SK-N-SH treated with all-trans-retinoic acid at 6 μM for 48 hours (cell line): ENCODE measurements around the gene HCFC1.

Experiments
- ATAC-seq: fragments of 200-7000 bp; cut with Tn5 transposase; 3 replicates; pipeline ENCODE4 v1.9.1; 2020; ENCODE audit warnings: mild to moderate bottlenecking, moderate library complexity
- ARNTL ChIP-seq: fragments of 450-650 bp; formaldehyde crosslinking; IDR thresholded peaks from 2 replicates; pipeline ENCODE4 v1.5.0; 2020; ENCODE audit warnings: low read depth, mild to moderate bottlenecking, moderate library complexity, borderline replicate concordance
- BACH2 ChIP-seq: fragments of 250-450 bp; sonication (Bioruptor Pico); IDR thresholded peaks from 2 replicates; pipeline ENCODE4 v1.9.0; 2021; ENCODE audit warnings: mild to moderate bottlenecking, borderline replicate concordance
- CSDC2 ChIP-seq: fragments of 250-450 bp; sonication (Bioruptor Pico); IDR thresholded peaks from 2 replicates; pipeline ENCODE4 v1.5.0; 2020; ENCODE audit warnings: mild to moderate bottlenecking, moderate library complexity
- ESRRG ChIP-seq: fragments of 250-450 bp; sonication (Bioruptor Pico); IDR thresholded peaks from 2 replicates; pipeline ENCODE4 v1.6.1; 2021; ENCODE audit warnings: mild to moderate bottlenecking
- GLIS3 ChIP-seq: fragments of 250-450 bp; sonication (Bioruptor Pico); IDR thresholded peaks from 2 replicates; pipeline ENCODE4 v1.5.0; 2020; ENCODE audit warnings: mild to moderate bottlenecking, moderate library complexity
- ISL1 ChIP-seq: fragments of 250-450 bp; sonication (Bioruptor Pico); IDR thresholded peaks from 2 replicates; pipeline ENCODE4 v2.1.2; 2022; ENCODE audit warnings: mild to moderate bottlenecking, moderate library complexity
- OSR1 ChIP-seq: fragments of 250-450 bp; sonication (Bioruptor Pico); IDR thresholded peaks from 2 replicates; pipeline ENCODE4 v1.8.0; 2022; ENCODE audit warnings: moderate library complexity, mild to moderate bottlenecking, inconsistent platforms
- PPARA ChIP-seq: fragments of 250-450 bp; sonication (Bioruptor Pico); IDR thresholded peaks from 2 replicates; pipeline ENCODE4 v1.5.0; 2020; ENCODE audit warnings: mild to moderate bottlenecking, borderline replicate concordance
- RARB ChIP-seq: fragments of 250-450 bp; sonication (Bioruptor Pico); IDR thresholded peaks from 2 replicates; pipeline ENCODE4 v1.8.0; 2021; ENCODE audit warnings: mild to moderate bottlenecking, moderate library complexity
- SNAI2 ChIP-seq: fragments of 250-450 bp; sonication (Bioruptor Pico); IDR thresholded peaks from 2 replicates; pipeline ENCODE4 v1.5.0; 2020; ENCODE audit warnings: mild to moderate bottlenecking, moderate library complexity
- TCF4 ChIP-seq: fragments of 250-450 bp; sonication (Bioruptor Pico); IDR thresholded peaks from 2 replicates; pipeline ENCODE4 v1.8.0; 2021; ENCODE audit warnings: mild to moderate bottlenecking, moderate library complexity, borderline replicate concordance
- TOX ChIP-seq: fragments of 250-450 bp; sonication (Bioruptor Pico); IDR thresholded peaks from 2 replicates; pipeline ENCODE4 v1.8.0; 2021; ENCODE audit warnings: mild to moderate bottlenecking, moderate library complexity, borderline replicate concordance
- ZC3H10 ChIP-seq: fragments of 250-450 bp; sonication (Bioruptor Pico); IDR thresholded peaks from 2 replicates; pipeline ENCODE4 v1.5.1; 2021; ENCODE audit warnings: mild to moderate bottlenecking, moderate library complexity
- ZFP3 ChIP-seq: fragments of 250-450 bp; sonication (Bioruptor Pico); IDR thresholded peaks from 2 replicates; pipeline ENCODE4 v1.5.0; 2020; ENCODE audit warnings: mild to moderate bottlenecking, moderate library complexity
- ZFP30 ChIP-seq: fragments of 450-650 bp; formaldehyde crosslinking; IDR thresholded peaks from 2 replicates; pipeline ENCODE4 v1.5.0; 2022; ENCODE audit warnings: mild to moderate bottlenecking, moderate library complexity
- ZNF565 ChIP-seq: fragments of 450-650 bp; formaldehyde crosslinking; conservative IDR thresholded peaks from 2 replicates; pipeline ENCODE4 v1.5.0; 2020; ENCODE audit warnings: low read depth, mild to moderate bottlenecking, moderate library complexity
- ZNF70 ChIP-seq: fragments of 450-650 bp; formaldehyde crosslinking; IDR thresholded peaks from 2 replicates; pipeline ENCODE4 v1.5.0; 2020; ENCODE audit warnings: mild to moderate bottlenecking, moderate library complexity
- ZNF8 ChIP-seq: fragments of 450-650 bp; formaldehyde crosslinking; IDR thresholded peaks from 2 replicates; pipeline ENCODE4 v1.5.0; 2020; ENCODE audit warnings: mild to moderate bottlenecking, moderate library complexity
- TF ChIP-seq, protein P1 (sequence below): fragments of 250-450 bp; sonication (Bioruptor Pico); IDR thresholded peaks from 2 replicates; pipeline ENCODE4 v1.5.1; 2020; ENCODE audit warnings: low read depth, mild to moderate bottlenecking, moderate library complexity
- TF ChIP-seq, protein P2 (sequence below): fragments of 250-450 bp; sonication (Bioruptor Pico); IDR thresholded peaks from 2 replicates; pipeline ENCODE4 v1.8.0; 2021; ENCODE audit warnings: low read depth, mild to moderate bottlenecking, moderate library complexity, borderline replicate concordance
- TF ChIP-seq, protein P3 (sequence below): fragments of 250-450 bp; sonication (Bioruptor Pico); IDR thresholded peaks from 2 replicates; pipeline ENCODE4 v1.5.1; 2021; ENCODE audit warnings: mild to moderate bottlenecking, moderate library complexity
- TF ChIP-seq, protein P4 (sequence below): fragments of 250-450 bp; sonication (Bioruptor Pico); IDR thresholded peaks from 2 replicates; pipeline ENCODE4 v1.8.0; 2020; ENCODE audit warnings: mild to moderate bottlenecking, moderate library complexity, borderline replicate concordance

HCFC1 gene

DNA sequence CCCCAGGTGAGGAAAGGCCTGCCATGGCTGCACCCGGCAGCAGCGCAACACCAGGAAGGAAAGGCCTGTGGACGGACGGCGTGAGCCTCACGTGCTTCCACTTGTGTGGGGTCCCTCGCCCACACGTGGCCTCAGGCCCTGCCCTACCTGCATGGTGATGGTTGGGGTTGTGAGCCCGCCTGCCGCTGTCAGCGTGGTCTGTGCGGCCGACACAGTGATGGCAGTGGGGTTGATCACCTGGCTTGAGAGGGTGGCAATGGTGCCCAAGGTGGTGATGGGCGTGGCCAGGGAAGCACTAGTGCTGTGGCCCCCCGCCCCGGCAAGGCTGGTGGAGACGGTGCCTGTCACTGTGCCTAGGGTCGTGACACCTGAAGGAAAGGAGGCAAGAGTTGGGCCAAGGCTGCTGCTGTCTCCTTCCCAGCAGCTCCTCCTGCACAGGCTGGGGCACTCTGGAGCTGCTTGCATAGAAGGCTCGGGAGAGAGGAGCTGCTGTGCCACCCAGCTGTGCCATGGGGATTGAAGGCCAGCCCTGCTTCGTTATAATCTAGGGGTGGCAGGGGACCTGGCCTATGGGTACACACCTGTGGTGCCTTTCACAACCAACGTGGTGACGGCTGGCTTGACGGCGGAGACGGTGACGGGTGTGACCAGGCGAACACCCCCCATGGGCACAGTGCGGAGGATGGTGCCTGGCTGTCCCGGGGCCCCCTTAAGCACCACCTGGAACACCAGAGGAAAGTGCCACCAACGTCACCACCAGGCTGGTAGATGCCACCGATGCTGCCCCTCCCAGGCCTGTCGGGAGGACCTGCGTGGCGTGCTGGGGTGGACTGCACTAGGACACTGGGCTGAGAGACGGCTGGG is 15.3 kb downstream of the HCFC1 start:
- no peak for TF ChIP-seq CSDC2 (CRISPR knock-in tag)
- TF ChIP-seq RARB (CRISPR knock-in tag): no peak
- TF ChIP-seq ZFP30 (CRISPR knock-in tag): no peak
- no peak for TF ChIP-seq ZC3H10
- no peak for TF ChIP-seq OSR1 (CRISPR knock-in tag)
- no peak for TF ChIP-seq ZNF70 (CRISPR knock-in tag)
- TF ChIP-seq PPARA (CRISPR knock-in tag): no peak
- TF ChIP-seq ESRRG (CRISPR knock-in tag): no peak
- no peak for TF ChIP-seq TOX (CRISPR knock-in tag)
- TF ChIP-seq TCF4 (CRISPR knock-in tag): no peak
- no peak for TF ChIP-seq ZNF8 (CRISPR knock-in tag)
- TF ChIP-seq, protein P1, sequence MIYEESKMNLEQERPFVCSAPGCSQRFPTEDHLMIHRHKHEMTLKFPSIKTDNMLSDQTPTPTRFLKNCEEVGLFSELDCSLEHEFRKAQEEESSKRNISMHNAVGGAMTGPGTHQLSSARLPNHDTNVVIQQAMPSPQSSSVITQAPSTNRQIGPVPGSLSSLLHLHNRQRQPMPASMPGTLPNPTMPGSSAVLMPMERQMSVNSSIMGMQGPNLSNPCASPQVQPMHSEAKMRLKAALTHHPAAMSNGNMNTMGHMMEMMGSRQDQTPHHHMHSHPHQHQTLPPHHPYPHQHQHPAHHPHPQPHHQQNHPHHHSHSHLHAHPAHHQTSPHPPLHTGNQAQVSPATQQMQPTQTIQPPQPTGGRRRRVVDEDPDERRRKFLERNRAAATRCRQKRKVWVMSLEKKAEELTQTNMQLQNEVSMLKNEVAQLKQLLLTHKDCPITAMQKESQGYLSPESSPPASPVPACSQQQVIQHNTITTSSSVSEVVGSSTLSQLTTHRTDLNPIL (CRISPR knock-in tag): no peak
- TF ChIP-seq, protein P2, sequence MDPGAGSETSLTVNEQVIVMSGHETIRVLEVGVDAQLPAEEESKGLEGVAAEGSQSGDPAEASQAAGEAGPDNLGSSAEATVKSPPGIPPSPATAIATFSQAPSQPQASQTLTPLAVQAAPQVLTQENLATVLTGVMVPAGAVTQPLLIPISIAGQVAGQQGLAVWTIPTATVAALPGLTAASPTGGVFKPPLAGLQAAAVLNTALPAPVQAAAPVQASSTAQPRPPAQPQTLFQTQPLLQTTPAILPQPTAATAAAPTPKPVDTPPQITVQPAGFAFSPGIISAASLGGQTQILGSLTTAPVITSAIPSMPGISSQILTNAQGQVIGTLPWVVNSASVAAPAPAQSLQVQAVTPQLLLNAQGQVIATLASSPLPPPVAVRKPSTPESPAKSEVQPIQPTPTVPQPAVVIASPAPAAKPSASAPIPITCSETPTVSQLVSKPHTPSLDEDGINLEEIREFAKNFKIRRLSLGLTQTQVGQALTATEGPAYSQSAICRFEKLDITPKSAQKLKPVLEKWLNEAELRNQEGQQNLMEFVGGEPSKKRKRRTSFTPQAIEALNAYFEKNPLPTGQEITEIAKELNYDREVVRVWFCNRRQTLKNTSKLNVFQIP (CRISPR knock-in tag): no peak
- TF ChIP-seq ARNTL: no peak
- TF ChIP-seq ZFP3 (CRISPR knock-in tag): no peak
- ATAC-seq: no peak

DNA sequence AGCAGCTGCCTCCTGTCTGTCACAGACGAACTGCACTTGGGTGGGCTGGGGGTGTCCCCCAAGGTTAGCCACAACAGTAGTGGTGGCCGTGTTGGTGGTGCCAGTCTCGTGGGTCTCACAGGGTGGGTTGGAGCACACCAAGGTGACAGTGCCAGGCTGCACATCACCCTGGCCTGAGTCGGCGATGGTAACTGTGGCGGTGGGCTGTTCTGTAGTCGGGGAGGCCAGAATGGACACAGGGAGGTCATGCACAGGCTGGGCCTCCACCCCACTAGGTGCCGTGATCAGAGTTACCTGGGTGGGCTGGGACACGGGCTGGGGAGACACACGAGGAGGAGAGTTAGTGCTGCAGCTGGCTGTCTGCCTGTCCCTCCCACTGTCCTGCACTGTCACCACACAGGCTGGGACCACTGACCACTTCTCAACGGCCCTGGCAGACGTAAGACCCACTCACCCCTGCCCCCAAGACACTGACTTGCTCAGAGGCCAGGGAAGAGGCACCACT is 16.3 kb downstream of the HCFC1 start:
- TF ChIP-seq ZFP30 (CRISPR knock-in tag) (no peak), PPARA (CRISPR knock-in tag) (no peak), GLIS3 (CRISPR knock-in tag) (no peak)
- ATAC-seq: no peak

DNA sequence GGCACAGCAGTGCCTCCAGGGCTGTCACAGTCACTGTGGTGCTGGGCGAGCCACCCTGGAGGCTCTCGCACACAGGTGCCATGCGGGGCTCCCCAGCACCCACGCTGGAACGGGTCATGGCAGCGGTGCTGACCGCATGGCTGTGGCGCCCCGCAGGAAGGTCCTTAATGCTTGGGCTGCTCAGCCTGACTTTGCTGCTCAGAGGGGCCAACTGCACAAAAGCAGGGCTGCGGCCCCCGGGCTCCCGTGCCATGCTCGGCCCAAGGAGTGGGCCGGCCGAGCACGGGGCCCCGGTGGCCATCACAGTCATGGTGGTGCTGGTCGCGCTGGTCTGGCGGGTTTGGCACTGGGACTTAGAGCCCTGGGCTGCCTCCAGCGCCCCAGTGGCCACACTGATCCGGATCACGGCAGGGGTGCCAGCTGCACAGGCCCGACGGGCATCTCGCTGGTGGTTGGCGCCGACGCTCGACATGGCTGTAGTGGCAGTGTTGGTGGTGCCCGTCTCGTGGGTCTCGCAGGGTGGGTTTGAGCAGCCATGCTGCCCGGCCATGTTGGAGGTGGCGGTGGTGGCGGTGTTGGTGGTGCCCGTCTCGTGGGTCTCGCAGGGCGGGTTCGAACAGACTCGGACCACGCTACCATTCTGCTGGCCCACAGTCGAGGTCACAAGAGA is 16.9 kb downstream of the HCFC1 start:
- no peak for TF ChIP-seq CSDC2 (CRISPR knock-in tag)
- no peak for TF ChIP-seq ISL1
- no peak for TF ChIP-seq TOX (CRISPR knock-in tag)
- TF ChIP-seq BACH2 (CRISPR knock-in tag): no peak
- no peak for TF ChIP-seq GLIS3 (CRISPR knock-in tag)
- TF ChIP-seq RARB (CRISPR knock-in tag): no peak
- no peak for TF ChIP-seq ZFP3 (CRISPR knock-in tag)
- TF ChIP-seq OSR1 (CRISPR knock-in tag): no peak
- no peak for TF ChIP-seq ZNF70 (CRISPR knock-in tag)
- no peak for TF ChIP-seq ZNF565 (CRISPR knock-in tag)
- TF ChIP-seq, protein P3, sequence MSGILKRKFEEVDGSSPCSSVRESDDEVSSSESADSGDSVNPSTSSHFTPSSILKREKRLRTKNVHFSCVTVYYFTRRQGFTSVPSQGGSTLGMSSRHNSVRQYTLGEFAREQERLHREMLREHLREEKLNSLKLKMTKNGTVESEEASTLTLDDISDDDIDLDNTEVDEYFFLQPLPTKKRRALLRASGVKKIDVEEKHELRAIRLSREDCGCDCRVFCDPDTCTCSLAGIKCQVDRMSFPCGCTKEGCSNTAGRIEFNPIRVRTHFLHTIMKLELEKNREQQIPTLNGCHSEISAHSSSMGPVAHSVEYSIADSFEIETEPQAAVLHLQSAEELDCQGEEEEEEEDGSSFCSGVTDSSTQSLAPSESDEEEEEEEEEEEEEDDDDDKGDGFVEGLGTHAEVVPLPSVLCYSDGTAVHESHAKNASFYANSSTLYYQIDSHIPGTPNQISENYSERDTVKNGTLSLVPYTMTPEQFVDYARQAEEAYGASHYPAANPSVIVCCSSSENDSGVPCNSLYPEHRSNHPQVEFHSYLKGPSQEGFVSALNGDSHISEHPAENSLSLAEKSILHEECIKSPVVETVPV (CRISPR knock-in tag): no peak
- no peak for TF ChIP-seq SNAI2 (CRISPR knock-in tag)

DNA sequence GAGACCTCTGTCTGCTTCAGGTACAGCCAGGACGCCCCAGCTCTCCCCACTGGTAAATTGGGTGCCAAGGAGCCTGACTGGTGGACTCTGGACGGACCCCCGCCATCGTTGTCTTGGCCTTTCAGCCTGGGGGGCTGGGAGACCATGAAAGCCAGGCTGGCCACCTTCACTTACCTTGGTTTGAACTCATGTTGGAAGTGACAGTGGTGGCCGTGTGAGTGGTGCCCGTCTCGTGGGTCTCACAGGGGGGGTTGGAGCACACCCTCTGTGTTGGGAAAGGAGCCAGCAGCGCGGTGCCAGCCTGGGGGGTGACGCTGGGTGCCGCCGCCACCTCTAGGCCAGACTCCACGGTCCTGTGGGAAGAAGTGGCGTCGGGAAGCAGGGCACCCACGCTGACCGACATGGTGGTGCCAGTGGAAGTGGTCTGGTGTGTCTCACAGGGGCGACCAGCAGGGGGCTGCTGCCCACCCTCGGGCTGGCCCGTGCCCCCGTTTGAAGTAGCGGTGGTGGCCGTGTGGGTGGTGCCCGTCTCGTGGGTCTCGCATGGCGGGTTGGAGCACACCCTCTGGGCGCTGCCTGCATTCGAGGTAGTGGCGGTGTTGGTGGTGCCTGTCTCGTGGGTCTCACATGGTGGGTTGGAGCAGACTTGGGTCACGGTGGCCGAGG is 17.6 kb downstream of the HCFC1 start:
- ATAC-seq: peak; percentile 28
- no peak for TF ChIP-seq ESRRG (CRISPR knock-in tag)
- TF ChIP-seq PPARA (CRISPR knock-in tag): no peak
- TF ChIP-seq ZNF8 (CRISPR knock-in tag): no peak
- TF ChIP-seq GLIS3 (CRISPR knock-in tag): no peak
- TF ChIP-seq, protein P1 (CRISPR knock-in tag): no peak
- TF ChIP-seq CSDC2 (CRISPR knock-in tag): no peak
- no peak for TF ChIP-seq ZC3H10
- TF ChIP-seq ZNF70 (CRISPR knock-in tag): no peak
- no peak for TF ChIP-seq ZFP30 (CRISPR knock-in tag)
- TF ChIP-seq ARNTL: no peak
- no peak for TF ChIP-seq BACH2 (CRISPR knock-in tag)
- TF ChIP-seq, protein P4, sequence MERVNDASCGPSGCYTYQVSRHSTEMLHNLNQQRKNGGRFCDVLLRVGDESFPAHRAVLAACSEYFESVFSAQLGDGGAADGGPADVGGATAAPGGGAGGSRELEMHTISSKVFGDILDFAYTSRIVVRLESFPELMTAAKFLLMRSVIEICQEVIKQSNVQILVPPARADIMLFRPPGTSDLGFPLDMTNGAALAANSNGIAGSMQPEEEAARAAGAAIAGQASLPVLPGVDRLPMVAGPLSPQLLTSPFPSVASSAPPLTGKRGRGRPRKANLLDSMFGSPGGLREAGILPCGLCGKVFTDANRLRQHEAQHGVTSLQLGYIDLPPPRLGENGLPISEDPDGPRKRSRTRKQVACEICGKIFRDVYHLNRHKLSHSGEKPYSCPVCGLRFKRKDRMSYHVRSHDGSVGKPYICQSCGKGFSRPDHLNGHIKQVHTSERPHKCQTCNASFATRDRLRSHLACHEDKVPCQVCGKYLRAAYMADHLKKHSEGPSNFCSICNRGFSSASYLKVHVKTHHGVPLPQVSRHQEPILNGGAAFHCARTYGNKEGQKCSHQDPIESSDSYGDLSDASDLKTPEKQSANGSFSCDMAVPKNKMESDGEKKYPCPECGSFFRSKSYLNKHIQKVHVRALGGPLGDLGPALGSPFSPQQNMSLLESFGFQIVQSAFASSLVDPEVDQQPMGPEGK (CRISPR knock-in tag): no peak

More for the DNA sequence above, 16.9 kb downstream of the HCFC1 start:
- ATAC-seq: peak; percentile 4; the same call in 2 of the 3 replicates
